GM18507 (cell line): ENCODE data around the gene CREB5.

Source experiments
- DNase-seq: peaks from one replicate; pipeline ENCODE4 v3.0.0; 2011; ENCODE audit warnings: low read depth; ENCODE audit not compliant: insufficient read length; ENCODE audit errors: extremely low spot score
- FAIRE-seq: peaks from 2 replicates; lab custom pipeline; 2011; peaks lifted over from hg19 to GRCh38; lab: Jason Lieb, UNC

The CREB5 gene

DNA sequence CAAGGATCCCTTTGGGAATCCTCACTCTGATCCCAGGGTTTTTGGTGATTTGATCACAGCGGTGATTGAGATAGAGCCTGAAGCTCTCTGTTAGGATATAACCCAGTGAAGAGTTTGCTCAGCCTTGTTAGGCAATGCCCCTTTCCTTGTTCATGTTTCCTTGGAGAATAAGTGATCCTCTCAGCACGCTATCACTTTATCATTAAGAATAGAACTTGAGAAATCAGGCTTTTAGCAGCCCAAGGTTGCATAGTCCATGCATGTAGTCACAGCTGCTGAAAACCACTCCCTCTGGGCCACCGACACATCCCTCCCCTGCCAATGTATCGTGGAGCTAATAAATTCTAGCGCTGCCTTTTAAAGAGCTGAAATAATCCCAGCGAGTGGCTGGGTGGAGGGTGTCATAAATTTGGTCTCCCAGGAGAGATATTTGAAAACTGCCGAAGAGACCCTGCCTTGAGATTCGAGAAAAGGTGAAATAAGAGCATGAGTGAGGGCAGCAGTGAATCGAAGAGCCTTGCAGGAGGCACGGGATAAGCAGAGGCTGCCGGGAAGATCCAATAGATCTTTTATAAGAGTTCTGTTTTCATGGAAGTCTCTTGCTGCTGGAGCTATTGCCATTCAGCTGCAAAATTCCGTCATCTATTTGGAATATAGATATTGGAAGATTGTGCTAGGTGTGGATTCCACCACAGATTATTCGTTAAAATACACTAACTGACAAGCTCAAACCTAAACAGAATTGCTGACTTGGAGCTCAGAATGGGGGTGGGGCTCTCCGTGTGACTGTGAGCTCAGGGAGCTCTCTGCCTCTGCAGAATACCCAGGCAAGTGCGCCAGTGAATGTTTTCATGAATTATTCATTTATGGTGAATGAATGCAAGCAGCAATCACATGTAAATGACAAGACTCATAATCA is 296.0 kb downstream of the CREB5 start:
- FAIRE-seq, result no peak
- DNase-seq, result no peak

DNA sequence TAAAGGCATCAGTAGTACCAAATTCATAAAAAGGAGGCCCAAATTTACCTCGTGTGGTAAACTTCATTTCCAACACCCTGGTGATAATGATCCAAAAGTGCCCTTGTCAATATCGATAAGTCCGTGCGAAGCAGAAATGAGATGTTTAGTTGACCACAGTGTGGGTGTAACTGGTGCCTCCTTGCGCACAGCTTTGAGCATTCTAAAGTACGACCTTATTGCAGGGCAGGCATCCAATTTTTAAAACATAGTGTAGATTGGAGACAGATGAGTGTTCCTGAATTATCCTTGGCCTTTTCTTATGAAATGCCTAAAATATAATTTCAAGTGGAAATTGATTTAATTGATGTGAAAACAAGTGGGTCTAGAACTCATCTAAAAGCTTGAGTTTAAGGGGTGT is 297.4 kb downstream of the CREB5 start:
- DNase-seq, result no peak
- no peak for FAIRE-seq

DNA sequence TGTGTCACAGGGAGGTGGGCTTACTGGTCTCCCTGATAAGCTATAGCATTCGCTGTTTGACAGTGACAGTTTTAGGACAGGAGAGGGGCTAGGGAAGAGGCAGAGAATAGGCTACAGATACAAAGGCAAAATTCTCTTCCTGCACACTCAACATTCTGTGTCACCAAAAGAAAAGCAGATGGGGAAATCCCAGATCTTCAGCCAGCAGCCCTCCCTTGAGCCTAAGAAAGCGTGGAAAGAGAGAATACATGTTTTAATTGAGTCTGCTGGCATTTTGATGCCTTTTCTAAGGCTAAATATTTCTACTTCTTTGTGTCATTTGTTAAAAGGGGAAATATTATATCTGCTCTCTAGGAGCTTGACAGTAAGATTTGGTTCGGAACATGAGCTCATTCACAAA is 298.8 kb downstream of the CREB5 start:
- FAIRE-seq (no peak), DNase-seq (no peak)

DNA sequence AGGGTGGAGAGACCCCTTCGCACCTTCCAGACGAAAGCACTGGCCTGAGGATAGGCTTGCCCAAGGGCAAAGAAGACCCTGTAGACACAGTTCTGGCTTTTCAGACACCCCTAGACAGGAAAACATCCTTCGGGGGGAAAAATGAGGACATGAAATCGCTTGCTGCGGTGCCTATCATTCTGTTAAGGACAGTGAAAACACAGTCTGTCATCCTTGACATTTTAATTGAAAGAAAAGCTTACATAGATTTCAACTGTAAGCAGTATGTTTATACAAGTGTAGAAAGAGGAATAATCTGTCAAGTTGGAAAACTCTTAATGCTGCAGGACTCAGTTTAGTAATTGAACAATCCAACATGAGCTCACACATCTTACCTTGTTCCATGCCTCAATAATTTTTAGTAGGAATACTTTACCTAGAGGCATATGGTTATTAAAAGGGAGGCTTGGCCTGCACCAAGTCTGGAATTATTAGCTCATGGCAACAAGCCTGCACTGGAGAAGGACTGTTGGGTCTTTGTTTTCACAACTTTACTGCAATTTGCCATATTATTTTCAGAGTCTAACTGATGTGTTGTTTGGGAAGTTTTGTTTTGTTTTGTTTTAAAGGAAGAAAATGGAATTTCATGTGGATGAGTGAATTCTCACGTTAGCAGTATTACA is 302.3 kb downstream of the CREB5 start:
- FAIRE-seq, result no peak

DNA sequence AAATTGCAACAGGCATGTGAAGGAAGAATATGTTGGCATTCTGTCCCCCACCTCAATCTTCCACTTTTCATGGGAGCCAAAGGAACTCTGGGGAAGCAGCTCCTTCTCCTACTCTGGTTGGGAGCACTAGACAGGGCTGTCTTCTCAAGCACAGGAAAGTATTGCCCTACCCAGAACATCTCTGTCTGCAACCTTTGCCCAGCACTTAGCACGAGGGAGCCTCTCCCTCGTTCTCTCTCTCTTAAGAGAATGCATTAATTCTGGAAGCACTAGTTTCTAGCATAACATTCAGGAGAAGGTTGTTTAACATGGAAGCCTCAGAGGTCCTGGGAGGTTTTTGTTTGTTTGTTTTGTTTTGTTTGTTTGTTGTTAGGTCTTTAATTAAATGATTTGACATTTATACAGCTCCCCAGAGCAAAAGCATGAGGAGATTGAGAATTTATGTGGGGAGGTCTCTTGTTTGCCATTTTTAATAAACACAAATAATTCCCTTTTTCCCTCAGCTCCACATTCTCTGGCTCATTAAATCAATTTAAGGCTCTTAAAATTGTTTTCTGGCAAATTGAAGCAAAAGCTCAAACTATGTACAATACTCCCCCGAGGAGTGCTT is 305.2 kb downstream of the CREB5 start:
- no peak for FAIRE-seq
- no peak for DNase-seq

More for the DNA sequence above, 302.3 kb downstream of the CREB5 start:
- DNase-seq, result no peak

DNA sequence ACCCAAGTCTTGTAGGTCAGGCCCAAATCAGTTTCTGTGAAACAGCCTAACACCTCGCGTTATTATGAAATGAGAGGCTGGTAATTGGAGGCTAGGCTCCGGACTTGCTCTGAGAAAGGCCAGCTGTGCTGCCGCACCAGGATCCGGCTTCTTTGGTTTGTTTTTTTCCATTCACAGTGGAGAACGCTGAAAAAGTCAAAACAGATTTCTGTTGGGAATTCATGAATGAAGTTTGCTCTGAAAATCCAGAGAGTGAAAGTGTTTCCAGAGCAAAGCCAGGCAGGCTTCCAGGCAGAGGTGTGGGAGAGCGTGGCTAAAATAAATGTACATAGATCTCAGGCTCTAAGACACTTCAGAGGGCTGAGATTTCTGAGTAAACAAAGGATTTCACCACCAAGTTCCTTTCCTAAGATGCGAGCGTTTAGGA is 305.8 kb downstream of the CREB5 start:
- DNase-seq, result no peak
- no peak for FAIRE-seq

DNA sequence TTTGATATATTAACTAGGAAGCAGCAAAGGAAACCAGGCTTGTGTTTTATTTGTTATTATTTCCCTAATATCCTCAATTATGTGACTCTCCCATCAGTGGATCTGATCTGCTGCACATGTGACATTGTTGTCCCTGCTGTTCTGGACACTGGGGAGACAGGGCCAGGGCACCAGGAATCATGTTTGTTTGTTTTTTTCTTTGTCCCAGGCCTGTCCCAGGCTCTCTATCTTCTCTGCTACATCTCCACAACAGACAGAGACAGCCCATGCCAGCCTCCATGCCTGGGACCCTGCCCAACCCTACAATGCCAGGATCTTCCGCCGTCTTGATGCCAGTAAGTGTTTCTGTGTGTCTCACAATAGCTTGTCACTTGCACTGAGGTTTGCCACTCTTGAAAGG is 306.2 kb downstream of the CREB5 start:
- DNase-seq (no peak), FAIRE-seq (no peak)

DNA sequence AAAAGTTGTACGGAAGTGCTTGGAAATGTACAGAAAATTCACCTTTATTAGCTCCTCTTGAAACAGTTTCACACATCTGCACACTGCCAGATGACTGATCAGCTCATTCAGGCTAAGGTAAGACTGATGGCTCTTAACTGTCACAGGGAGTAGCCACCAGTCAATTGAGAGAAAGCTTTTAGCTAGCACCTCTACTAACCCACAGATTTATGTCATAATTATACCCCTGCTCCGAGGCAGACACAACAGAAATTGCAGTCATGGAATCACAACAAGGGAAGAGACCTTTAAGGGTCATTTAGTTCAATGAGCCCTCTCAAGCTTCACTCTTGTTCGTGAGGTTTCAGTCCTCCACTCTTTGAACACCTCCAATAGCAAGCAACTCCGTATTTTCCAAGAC is 310.4 kb downstream of the CREB5 start:
- DNase-seq, result no peak
- FAIRE-seq, result no peak

DNA sequence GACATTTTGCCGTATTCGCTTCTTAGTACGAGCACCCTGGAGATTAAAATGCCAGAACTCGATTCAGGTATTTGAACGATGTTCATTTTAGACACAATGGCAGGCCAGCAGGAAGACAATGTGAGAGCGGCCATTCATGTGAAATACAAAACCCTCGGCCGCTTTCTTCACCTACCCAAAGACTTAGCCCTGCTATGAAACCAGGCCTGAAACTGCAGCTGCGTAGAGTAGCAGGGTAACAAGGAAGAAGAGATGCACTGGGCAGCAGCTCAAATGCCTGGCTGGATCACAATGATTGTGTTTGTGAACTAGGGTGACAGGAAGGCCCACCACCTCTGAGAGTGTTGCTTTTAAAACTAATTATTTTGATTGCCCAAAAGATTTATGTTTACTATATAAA is 311.0 kb downstream of the CREB5 start:
- FAIRE-seq (no peak), DNase-seq (no peak)

DNA sequence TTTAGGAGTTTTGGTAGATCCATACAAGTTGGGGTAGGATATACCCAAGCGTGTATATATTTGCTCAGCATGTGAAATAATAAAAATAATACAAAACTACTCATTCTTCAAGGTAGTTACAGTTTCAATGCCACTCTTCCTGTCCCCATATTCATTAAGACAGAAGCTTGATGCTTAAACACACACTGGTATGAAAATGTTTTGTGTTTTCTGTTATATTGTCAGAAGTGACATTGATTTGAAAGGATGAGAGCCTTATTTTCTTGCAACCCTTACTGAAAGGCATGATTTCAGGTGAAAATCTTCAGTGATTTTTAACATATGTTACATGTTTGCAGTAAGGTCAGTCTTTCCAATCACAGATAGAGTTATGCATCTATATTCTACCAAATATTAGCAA is 312.2 kb downstream of the CREB5 start:
- FAIRE-seq (no peak), DNase-seq (no peak)

DNA sequence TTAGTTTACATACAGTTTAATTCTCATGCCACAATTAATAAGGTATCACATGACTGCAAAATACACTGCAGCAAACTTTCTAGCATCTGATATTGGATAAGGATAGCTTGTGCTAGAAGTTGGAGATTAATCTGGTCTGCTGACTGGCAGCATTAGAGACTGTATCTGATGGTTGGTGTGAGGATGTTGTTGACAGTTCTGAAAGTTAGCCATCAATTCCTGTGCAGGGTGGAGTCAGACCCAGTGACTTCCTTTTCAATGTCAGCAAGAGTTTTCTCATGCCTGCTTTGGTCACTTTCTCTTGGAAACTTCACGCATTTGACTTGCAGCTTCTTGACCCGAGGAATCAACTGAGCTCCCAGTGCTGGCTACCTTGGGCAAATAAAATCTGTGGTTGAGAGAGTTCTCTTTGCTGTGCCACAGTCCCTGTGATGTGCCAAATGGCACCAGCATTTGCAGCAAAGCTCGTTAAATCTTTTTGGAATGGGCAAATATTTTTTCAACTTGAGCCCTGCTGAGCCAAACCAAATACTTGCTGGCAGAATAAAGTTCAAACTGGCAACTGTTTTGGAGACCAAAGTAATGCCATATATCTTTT is 312.8 kb downstream of the CREB5 start:
- no peak for FAIRE-seq

DNA sequence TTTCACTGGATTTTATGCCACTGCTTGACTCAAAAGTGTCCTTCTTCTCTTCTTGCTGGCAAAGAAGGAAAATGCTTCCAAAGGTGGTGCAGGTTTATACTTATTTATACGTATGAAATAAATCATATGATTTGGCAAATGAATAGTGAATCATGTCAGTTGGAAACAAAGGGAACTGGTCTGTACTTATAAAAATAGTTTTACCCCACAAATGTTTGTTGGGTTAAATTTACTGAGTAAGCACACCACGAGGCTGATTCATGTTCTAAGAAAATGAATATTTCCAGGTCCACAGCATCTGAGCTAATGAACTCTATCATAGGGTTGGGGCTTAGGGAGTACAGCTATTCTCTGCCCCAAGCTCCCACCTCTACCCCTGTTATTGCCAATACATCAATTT is 313.6 kb downstream of the CREB5 start:
- FAIRE-seq (no peak), DNase-seq (no peak)

More for the DNA sequence above, 312.8 kb downstream of the CREB5 start:
- no peak for DNase-seq

DNA sequence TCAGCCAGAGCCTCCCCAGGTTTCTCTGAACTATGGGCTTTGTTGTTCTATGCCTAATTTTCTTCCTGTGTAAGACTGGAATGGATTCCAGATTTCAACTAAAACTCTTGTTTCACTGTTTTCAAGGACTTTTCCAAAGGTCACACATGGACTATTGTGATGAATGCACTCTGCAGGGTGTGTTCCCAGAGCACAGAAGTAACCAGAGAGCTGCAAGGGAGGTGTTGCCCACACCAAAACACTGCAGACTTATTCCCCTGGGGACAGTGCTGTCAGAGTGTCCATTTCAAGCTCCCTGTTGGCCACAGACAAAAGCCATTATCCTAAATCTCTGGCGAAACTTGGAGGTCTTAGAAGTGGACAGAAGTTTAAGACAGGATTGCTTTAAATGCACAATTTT is 314.2 kb downstream of the CREB5 start:
- no peak for DNase-seq
- FAIRE-seq, result no peak

DNA sequence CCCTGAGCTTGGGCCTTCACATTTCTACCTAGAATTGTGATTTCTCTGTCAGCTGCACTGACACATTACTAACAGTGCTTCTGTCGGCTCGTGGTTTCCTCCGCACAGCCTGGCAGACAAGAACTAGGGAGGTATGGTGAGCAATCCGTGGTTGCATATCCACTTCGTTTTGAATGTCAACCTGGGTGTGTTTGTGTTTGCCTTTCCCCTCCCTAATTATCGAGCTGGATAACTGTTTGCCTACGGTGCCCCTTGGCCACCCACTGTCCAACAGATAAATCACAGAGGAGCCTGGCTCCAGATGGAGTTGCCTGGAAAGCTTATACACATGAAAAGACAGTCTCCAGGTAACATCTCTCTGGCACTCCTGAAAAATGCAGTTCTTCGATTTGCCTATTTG is 317.0 kb downstream of the CREB5 start:
- FAIRE-seq, result no peak
- DNase-seq, result no peak

DNA sequence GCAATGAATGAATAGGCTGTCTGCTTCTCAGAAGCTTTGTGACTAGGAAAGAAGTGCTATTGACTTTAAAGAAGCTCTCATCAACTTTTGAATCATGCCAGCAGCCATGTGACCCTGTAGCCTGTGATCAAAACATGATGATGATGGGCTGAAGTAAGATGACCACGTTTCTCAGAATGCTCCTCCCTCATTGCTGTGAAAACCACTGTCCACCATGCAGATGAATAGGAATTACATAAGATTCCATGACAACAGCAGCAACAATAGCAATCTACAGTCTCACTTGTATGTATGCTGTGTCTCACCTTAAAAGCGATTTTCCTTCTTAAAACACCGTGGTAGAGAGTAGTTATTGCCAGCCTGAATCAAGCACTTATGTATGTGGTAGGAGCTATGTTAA is 317.4 kb downstream of the CREB5 start:
- DNase-seq (no peak), FAIRE-seq (no peak)

DNA sequence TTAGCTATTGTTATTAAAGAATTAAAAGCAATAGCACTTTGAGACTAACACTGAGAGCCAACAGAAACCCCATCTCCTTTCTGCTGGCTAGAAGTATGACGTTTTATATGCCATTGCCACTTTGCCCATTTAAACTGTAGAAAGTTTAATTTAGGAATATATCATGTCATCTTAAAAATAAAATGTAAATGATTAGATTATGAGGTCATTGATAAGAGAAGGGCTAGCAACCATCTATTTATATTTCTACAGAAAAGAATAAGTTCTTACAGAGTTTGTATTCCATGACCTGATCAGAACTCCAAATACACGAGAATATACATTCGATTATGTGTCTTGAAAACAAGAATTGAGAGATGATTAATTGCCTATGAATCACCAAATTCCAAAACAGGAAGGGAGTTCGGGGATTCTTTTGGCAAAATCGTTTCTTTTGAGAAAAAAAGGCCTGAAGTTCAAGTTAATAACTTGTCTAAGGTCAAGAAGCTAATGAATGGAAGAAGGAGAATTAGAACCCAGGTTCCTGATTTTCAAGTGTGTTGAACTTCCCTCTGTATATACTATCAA is 318.9 kb downstream of the CREB5 start:
- no peak for FAIRE-seq

DNA sequence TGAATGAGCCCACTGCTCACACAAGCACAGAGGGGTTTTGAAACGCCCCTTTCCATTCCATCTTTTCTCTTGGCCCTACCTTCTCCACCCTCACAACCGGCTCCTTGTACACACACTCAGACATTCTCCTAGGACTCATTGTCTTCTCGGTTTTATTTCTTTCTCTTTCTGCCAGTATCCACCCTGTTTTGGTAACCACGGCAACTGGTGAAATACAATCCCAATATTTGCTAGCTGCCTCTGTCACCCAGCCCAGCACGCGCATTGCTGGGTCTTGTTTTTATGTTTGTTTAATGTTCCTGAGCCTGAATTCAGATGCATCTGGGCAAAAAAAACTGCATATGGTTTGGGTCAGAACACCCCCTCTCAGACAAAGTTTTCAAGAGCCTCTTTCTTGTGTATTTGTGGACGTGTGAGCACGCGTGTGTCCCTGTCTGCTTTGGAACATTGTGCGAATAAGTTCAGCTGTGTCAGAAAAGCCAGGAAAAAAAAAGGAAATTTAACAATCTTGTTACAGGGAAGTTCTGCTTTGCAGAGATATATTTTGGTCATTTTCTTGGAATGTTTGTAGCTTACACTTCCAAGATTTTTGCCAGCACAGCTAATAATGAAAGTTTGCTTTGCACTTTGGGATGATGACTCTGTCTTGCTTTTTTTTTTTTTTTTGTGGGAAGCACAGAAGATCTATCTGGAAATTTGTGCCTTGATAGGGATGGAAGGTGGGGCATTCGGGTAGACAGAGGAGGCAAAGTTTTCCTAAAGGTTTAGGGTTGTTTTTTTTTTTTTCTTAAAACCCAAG is 320.0 kb downstream of the CREB5 start:
- FAIRE-seq (no peak), DNase-seq (no peak)

More for the DNA sequence above, 318.9 kb downstream of the CREB5 start:
- DNase-seq, result no peak

DNA sequence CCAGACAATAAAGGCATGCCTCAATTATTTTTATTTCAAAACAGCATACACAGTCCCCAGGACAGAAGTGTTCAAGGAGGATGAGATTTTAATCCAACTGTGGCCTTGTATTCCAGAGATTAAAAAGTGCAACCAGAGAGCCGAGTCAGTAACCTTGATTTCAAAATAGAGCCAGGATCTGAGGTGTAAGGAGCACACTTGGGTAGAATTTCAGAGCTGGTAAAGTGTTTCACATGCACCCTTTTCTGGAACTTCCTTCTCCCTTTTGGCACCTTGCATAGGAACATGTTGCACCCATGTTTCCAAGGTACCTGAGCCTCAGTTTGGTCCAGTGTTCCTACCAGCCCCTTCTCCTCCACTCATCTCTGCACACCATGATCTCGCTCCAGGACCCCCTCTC is 320.7 kb downstream of the CREB5 start:
- FAIRE-seq, result no peak
- DNase-seq, result no peak

DNA sequence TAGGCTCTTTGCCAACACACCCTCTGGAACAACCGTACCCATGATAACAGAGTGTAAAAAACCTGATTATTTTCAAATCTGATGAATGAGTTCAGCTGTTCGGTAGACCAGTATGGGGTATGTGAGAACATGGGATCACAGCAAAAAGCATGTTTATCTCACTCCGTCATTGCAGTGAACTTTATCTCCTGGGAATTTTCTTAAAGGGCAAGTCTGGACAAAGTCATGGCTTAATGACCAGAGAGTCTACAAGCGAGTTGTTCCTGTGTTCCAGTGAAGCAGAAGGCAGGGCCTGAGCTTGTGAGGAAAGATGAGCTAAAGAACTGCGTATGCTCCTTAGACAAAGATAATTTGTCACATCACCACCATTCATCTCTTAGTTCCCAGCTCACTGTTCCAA is 326.1 kb downstream of the CREB5 start:
- FAIRE-seq (no peak), DNase-seq (no peak)
